H1 (cell line): ENCODE data around the gene NRIP3. TPM values are rescaled to one million over a fixed set of nuclear protein-coding genes. Genes with fewer than 3 reads are reported as not detected.

ENCODE experiments used
- CTCF ChIA-PET: fragments of 300-600 bp; sonication (Branson Sonifier 250); formaldehyde crosslinking; loops from one replicate; lab custom pipeline; 2021; ENCODE audit not compliant: partially characterized antibody; lab: Charles Lee
- POLR2A ChIA-PET: fragments of 300-600 bp; sonication (Branson Sonifier 250); formaldehyde crosslinking; loops from one replicate; lab custom pipeline; 2021; ENCODE audit warnings: inconsistent platforms; ENCODE audit not compliant: partially characterized antibody; lab: Charles Lee
- DNase-seq, 2 experiments: peaks; one replicate each; pipeline versions ENCODE4 v3.0.0 to v3.0.0-alpha.2; 2010 to 2022; ENCODE audit warnings: low spot score in 2 of 2, low read depth in 1 of 2, mixed read lengths in 1 of 2
- FAIRE-seq: peaks from 2 replicates; lab custom pipeline; 2011; peaks lifted over from hg19 to GRCh38; lab: Jason Lieb, UNC
- H2AFZ ChIP-seq: 2 replicates; pipeline ENCODE4 v1.8.1; 2012; ENCODE audit warnings: low read length, inconsistent platforms
- H2AK5ac ChIP-seq: 2 replicates; pipeline ENCODE4 v1.6.1; 2013; ENCODE audit warnings: low read depth, low read length
- H2BK120ac ChIP-seq: replicated peaks from 2 replicates; pipeline ENCODE3; 2013; ENCODE audit warnings: low read depth, low read length, inconsistent platforms
- H2BK12ac ChIP-seq: 2 replicates; pipeline ENCODE4 v1.6.1; 2013; ENCODE audit warnings: low read depth, low read length
- H2BK15ac ChIP-seq: 2 replicates; pipeline ENCODE4 v1.6.1; 2013; ENCODE audit warnings: low read length
- H2BK20ac ChIP-seq: 2 replicates; pipeline ENCODE4 v1.6.1; 2013; ENCODE audit warnings: low read length
- H2BK5ac ChIP-seq: 2 replicates; pipeline ENCODE4 v1.6.1; 2013; ENCODE audit warnings: low read depth, low read length
- H3K14ac ChIP-seq: 2 replicates; pipeline ENCODE4 v1.6.1; 2013; ENCODE audit warnings: inconsistent platforms; ENCODE audit not compliant: insufficient read length
- H3K18ac ChIP-seq: 2 replicates; pipeline ENCODE4 v1.6.1; 2013; ENCODE audit warnings: low read length; ENCODE audit errors: extremely low read depth
- H3K23ac ChIP-seq: 2 replicates; pipeline ENCODE4 v1.6.1; 2013; ENCODE audit warnings: inconsistent platforms; ENCODE audit not compliant: insufficient read length
- H3K23me2 ChIP-seq: 2 replicates; pipeline ENCODE4 v1.6.1; 2013; ENCODE audit warnings: low read depth, low read length
- H3K27ac ChIP-seq: 2 replicates; pipeline ENCODE4 v1.6.1; 2011; ENCODE audit warnings: low read depth, low read length, inconsistent platforms
- H3K27me3 ChIP-seq, 4 experiments: replicated peaks in 1 of 4; 1 replicate in 1 of 4; 2 replicates in 3 of 4; pipeline versions ENCODE4 v1.6.1 to v1.8.1; 2011 to 2013; ENCODE audit warnings: low read length in 3 of 4, mild to moderate bottlenecking in 3 of 4, inconsistent platforms in 2 of 4, mixed read lengths in 2 of 4, moderate library complexity in 1 of 4; ENCODE audit not compliant: control insufficient read depth in 3 of 4, insufficient read depth in 3 of 4; ENCODE audit errors: extremely low read depth in 1 of 4
- H3K36me3 ChIP-seq, 4 experiments: 2 replicates each; pipeline versions ENCODE4 v1.6.1 to v1.8.1; 2011 to 2013; ENCODE audit warnings: mild to moderate bottlenecking in 4 of 4, low read length in 3 of 4, moderate library complexity in 2 of 4, control low read depth in 1 of 4, inconsistent platforms in 1 of 4; ENCODE audit not compliant: insufficient read depth in 4 of 4, control insufficient read depth in 2 of 4
- H3K4ac ChIP-seq: replicated peaks from 2 replicates; pipeline ENCODE3; 2013; ENCODE audit warnings: low read length, low read depth, mixed read lengths, inconsistent platforms; ENCODE audit not compliant: insufficient read length
- H3K4me1 ChIP-seq, 4 experiments: replicated peaks in 1 of 4; 1 replicate in 1 of 4; 2 replicates in 3 of 4; pipeline versions ENCODE4 v1.6.1 to v1.8.1; 2011 to 2013; ENCODE audit warnings: low read length in 3 of 4, inconsistent platforms in 2 of 4, mixed read lengths in 1 of 4; ENCODE audit not compliant: insufficient read depth in 4 of 4, control insufficient read depth in 3 of 4
- H3K4me2 ChIP-seq, 2 experiments: 2 replicates each; pipeline versions ENCODE4 v1.6.1 to v1.8.1; 2011 to 2013; ENCODE audit warnings: low read depth in 2 of 2, low read length in 2 of 2, control low read depth in 1 of 2, inconsistent platforms in 1 of 2, mild to moderate bottlenecking in 1 of 2; ENCODE audit not compliant: insufficient read depth in 1 of 2
- H3K4me3 ChIP-seq, 4 experiments: fragments of 200-600, 300-600 bp in 1 of 4; sonication (generic), shearing (Covaris generic), sonication (Bioruptor Twin) in 1 of 4; 2 replicates each; pipeline versions ENCODE4 v1.5.1 to v1.8.1; 2011 to 2016; ENCODE audit warnings: low read length in 4 of 4, low read depth in 3 of 4, control low read depth in 2 of 4, inconsistent platforms in 2 of 4, mild to moderate bottlenecking in 2 of 4, mixed read lengths in 1 of 4, moderate library complexity in 1 of 4; ENCODE audit not compliant: insufficient read depth in 2 of 4; ENCODE audit errors: extremely low read depth in 1 of 4
- H3K56ac ChIP-seq: replicated peaks from 2 replicates; pipeline ENCODE3; 2013; ENCODE audit warnings: low read depth, mild to moderate bottlenecking, mixed read lengths, low read length, inconsistent platforms; ENCODE audit not compliant: insufficient read length
- H3K79me1 ChIP-seq: 2 replicates; pipeline ENCODE4 v1.6.1; 2013; ENCODE audit warnings: low read depth, low read length, control low read depth
- H3K79me2 ChIP-seq, 2 experiments: 2 replicates each; pipeline versions ENCODE4 v1.6.1 to v1.8.1; 2012 to 2013; ENCODE audit warnings: low read length in 2 of 2, mild to moderate bottlenecking in 2 of 2, inconsistent platforms in 1 of 2; ENCODE audit not compliant: insufficient read depth in 2 of 2, control insufficient read depth in 1 of 2
- H3K9ac ChIP-seq, 4 experiments: replicated peaks in 1 of 4; 1 replicate in 1 of 4; 2 replicates in 3 of 4; pipeline versions ENCODE4 v1.6.1 to v1.8.1; 2011 to 2013; ENCODE audit warnings: low read depth in 3 of 4, low read length in 3 of 4, control low read depth in 2 of 4, mild to moderate bottlenecking in 2 of 4, moderate library complexity in 2 of 4, inconsistent platforms in 1 of 4; ENCODE audit errors: extremely low read depth in 1 of 4
- H3K9me3 ChIP-seq, 2 experiments: 2 replicates each; pipeline versions ENCODE4 v1.6.1 to v1.8.1; 2012 to 2013; ENCODE audit warnings: mild to moderate bottlenecking in 2 of 2, moderate library complexity in 2 of 2, control low read depth in 1 of 2, inconsistent platforms in 1 of 2, low read depth in 1 of 2, low read length in 1 of 2, mixed read lengths in 1 of 2; ENCODE audit not compliant: insufficient read depth in 2 of 2
- H4K20me1 ChIP-seq, 2 experiments: replicated peaks in 1 of 2; 2 replicates each; pipeline versions ENCODE3 to v1.8.1; 2011 to 2013; ENCODE audit warnings: inconsistent platforms in 2 of 2, low read length in 2 of 2, mild to moderate bottlenecking in 1 of 2; ENCODE audit not compliant: insufficient read depth in 2 of 2, control insufficient read depth in 1 of 2
- H4K5ac ChIP-seq: 2 replicates; pipeline ENCODE4 v1.6.1; 2013; ENCODE audit warnings: low read length, low read depth, mixed read lengths, inconsistent platforms; ENCODE audit not compliant: insufficient read length
- H4K8ac ChIP-seq: 2 replicates; pipeline ENCODE4 v1.8.0; 2013; ENCODE audit warnings: mild to moderate bottlenecking, moderate library complexity, low read length, inconsistent platforms; ENCODE audit not compliant: insufficient read depth; ENCODE audit errors: extremely low read depth
- H4K91ac ChIP-seq: replicated peaks from 2 replicates; pipeline ENCODE3; 2013; ENCODE audit warnings: low read length, mixed read lengths, inconsistent platforms; ENCODE audit not compliant: insufficient read length
- CHD2 ChIP-seq: IDR thresholded peaks from 2 replicates; pipeline ENCODE4 v1.6.1; 2012; ENCODE audit warnings: low read length, improper control_type of control experiment
- CREB1 ChIP-seq: IDR thresholded peaks from 2 replicates; pipeline ENCODE4 v1.6.1; 2012; ENCODE audit warnings: inconsistent platforms
- EP300 ChIP-seq, 2 experiments: IDR thresholded peaks; 1 replicate in 1 of 2; 2 replicates in 1 of 2; pipeline ENCODE4 v1.6.1; 2011 to 2012; ENCODE audit warnings: low read depth in 2 of 2, low read length in 2 of 2, mild to moderate bottlenecking in 2 of 2, borderline replicate concordance in 1 of 2, inconsistent platforms in 1 of 2, moderate library complexity in 1 of 2
- EZH2 ChIP-seq: fragments of 200-600 bp; sonication (generic); IDR thresholded peaks from 2 replicates; pipeline ENCODE4 v1.7.1; 2012; ENCODE audit warnings: low read depth, mild to moderate bottlenecking, moderate library complexity, low read length, inconsistent platforms; ENCODE audit not compliant: severe bottlenecking
- KDM4A ChIP-seq: IDR thresholded peaks from one replicate; pipeline ENCODE4 v1.7.1; 2012; ENCODE audit warnings: low read depth, mild to moderate bottlenecking, moderate library complexity, low read length, inconsistent platforms; ENCODE audit not compliant: severe bottlenecking
- MAFK ChIP-seq: IDR thresholded peaks from 2 replicates; pipeline ENCODE4 v1.6.1; 2012; ENCODE audit warnings: low read depth, mild to moderate bottlenecking, improper control_type of control experiment, low read length
- PHF8 ChIP-seq: fragments of 200-600 bp; sonication (generic); conservative IDR thresholded peaks from 2 replicates; pipeline ENCODE4 v1.7.1; 2012; ENCODE audit warnings: low read depth, mild to moderate bottlenecking, inconsistent platforms, low read length, moderate library complexity
- RXRA ChIP-seq: IDR thresholded peaks from 2 replicates; pipeline ENCODE4 v1.6.1; 2011; ENCODE audit warnings: low read depth, mild to moderate bottlenecking, low read length, moderate library complexity; ENCODE audit not compliant: insufficient read depth
- TBP ChIP-seq: IDR thresholded peaks from 2 replicates; pipeline ENCODE4 v1.6.1; 2011; ENCODE audit warnings: low read depth, low read length, improper control_type of control experiment
- WGBS, 2 experiments: shearing (Covaris generic) in 1 of 2; methylation state at CpG; one replicate each; pipeline versions ENCODE4 v1.1.6 to v1.1.7; 2013 to 2015; ENCODE audit warnings: low lambda C conversion rate in 2 of 2, mixed read lengths in 2 of 2, inconsistent platforms in 1 of 2, low coverage in 1 of 2, missing lambda C conversion rate in 1 of 2; ENCODE audit not compliant: insufficient replicate concordance in 2 of 2, insufficient coverage in 1 of 2, insufficient read length in 1 of 2; ENCODE audit errors: extremely low coverage in 1 of 2, missing lambda C conversion rate in 1 of 2; 5-methylcytosine and 5-hydroxymethylcytosine counted together
- polyA plus RNA-seq, 7 experiments: library from polyadenylated mRNA; depleted of rRNA in 3 of 7; stranded (reverse) in 5 of 7; unstranded in 2 of 7; fragments of >200 nt in 5 of 7; fragments of 200-250 nt in 2 of 7; gene quantifications; 1 replicate in 5 of 7; 2 replicates in 1 of 7; 4 replicates in 1 of 7; pipeline versions ENCODE4 v1.2.1 to v1.2.3, GENCODE V29; 2011 to 2013; ENCODE audit warnings: missing spikeins in 2 of 7, mixed read lengths in 2 of 7
- total RNA-seq: library from RNA; stranded (reverse); fragmentation: NEBNext Ultra II Directional; extraction: Animal tissue kit (Norgen Biotek cat#: 25700); gene quantifications from 2 replicates; pipeline ENCODE4 v1.2.1, GENCODE V29; 2021
- TF ChIP-seq, protein P1 (sequence below): IDR thresholded peaks from 2 replicates; pipeline ENCODE4 v1.6.1; 2011; ENCODE audit warnings: low read depth, mild to moderate bottlenecking, low read length; ENCODE audit not compliant: insufficient read depth
- TF ChIP-seq, protein P2 (sequence below), 3 experiments: IDR thresholded peaks; 1 replicate in 2 of 3; 2 replicates in 1 of 3; pipeline versions ENCODE4 v1.5.1 to v1.6.1; 2011; ENCODE audit warnings: low read length in 3 of 3, mild to moderate bottlenecking in 3 of 3, inconsistent platforms in 2 of 3, low read depth in 1 of 3, moderate library complexity in 1 of 3; ENCODE audit not compliant: insufficient read depth in 1 of 3; ENCODE audit errors: control extremely low read depth in 1 of 3

Gene NRIP3
- total and polyA plus RNA-seq, 2 of the 8 experiments (the other 6 are each of a cell fraction or from before 2014, with no cell fraction given) = 3.9 to 7.1 TPM

DNA sequence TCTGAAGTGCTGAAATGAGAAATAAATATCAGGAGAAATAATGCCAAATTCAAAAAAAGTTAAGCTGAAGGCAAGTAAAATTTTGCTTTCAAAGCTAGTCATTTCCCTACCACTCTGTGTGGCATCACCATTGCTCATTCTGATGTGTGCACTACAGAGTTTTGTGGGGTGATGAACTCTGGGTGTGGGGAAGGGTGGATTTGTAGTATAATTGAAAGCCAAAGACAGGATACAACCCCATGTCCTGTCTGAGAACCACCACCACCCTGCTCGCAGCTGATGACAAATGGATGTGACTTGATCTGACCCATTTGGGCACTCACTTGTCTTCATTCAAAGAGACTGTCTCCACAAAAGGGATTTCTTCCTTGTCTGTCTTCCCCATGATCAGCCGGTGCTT lies 20.2 kb downstream of the NRIP3 start:
- Histone ChIP-seq H3K14ac (no peak overlapping the region), H2AFZ (no peak overlapping the region), H3K36me3 (no peaks in the 10 kb centered on the region), H4K8ac (no peak overlapping the region), H3K4me3 (no peak overlapping the region), H4K20me1 (no peaks in the 10 kb centered on the region), H2BK12ac (no peak overlapping the region), H3K9me3 (no peaks in the 10 kb centered on the region; a peak in 1 of 4 replicates), H4K91ac (no peak overlapping the region), H3K23me2 (no peaks in the 10 kb centered on the region), H4K5ac (no peak overlapping the region), H3K56ac (no peak overlapping the region), H3K18ac (no peak overlapping the region), H3K23ac (no peak overlapping the region), H3K79me2 (no peaks in the 10 kb centered on the region), H3K4me2 (no peak overlapping the region), H2BK5ac (no peak overlapping the region), H3K27ac (no peak overlapping the region), H2AK5ac (no peak overlapping the region), H2BK20ac (no peak overlapping the region), H3K4ac (no peak overlapping the region), H2BK120ac (no peak overlapping the region), H3K79me1 (no peaks in the 10 kb centered on the region), H2BK15ac (no peak overlapping the region), H3K4me1 (no peaks in the 10 kb centered on the region), H3K9ac (no peak overlapping the region), H3K27me3 (no peaks in the 10 kb centered on the region)
- CTCF ChIA-PET = interaction anchor here (0.5 to 1.9 kb wide), 4 partner anchors 8 to 157 kb away, joined by 3 to 4 read pairs (median 4); no protein-coding TSS in a partner anchor
- POLR2A ChIA-PET = no interaction called here
- FAIRE-seq (no peak), DNase-seq (no peak)
- 94% methylated on average over 2 of the region's 2 CpGs; no CpG with 5 or more reads in 1 of the 2 experiments for WGBS, 2 experiments
- TF ChIP-seq CREB1 (no peak), MAFK (no peak), KDM4A (no peak), CHD2 (no peak), TBP (no peak), EZH2 (no peak), RXRA (no peak), PHF8 (no peak), EP300 (IDR thresholded peaks at IDR 0.05; ENCODE audit: borderline replicate concordance in 1 of 2, low read depth in 2 of 2, low read length in 2 of 2) (no peak)
- TF ChIP-seq, protein P1, sequence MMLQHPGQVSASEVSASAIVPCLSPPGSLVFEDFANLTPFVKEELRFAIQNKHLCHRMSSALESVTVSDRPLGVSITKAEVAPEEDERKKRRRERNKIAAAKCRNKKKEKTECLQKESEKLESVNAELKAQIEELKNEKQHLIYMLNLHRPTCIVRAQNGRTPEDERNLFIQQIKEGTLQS = no peak
- TF ChIP-seq, protein P2, sequence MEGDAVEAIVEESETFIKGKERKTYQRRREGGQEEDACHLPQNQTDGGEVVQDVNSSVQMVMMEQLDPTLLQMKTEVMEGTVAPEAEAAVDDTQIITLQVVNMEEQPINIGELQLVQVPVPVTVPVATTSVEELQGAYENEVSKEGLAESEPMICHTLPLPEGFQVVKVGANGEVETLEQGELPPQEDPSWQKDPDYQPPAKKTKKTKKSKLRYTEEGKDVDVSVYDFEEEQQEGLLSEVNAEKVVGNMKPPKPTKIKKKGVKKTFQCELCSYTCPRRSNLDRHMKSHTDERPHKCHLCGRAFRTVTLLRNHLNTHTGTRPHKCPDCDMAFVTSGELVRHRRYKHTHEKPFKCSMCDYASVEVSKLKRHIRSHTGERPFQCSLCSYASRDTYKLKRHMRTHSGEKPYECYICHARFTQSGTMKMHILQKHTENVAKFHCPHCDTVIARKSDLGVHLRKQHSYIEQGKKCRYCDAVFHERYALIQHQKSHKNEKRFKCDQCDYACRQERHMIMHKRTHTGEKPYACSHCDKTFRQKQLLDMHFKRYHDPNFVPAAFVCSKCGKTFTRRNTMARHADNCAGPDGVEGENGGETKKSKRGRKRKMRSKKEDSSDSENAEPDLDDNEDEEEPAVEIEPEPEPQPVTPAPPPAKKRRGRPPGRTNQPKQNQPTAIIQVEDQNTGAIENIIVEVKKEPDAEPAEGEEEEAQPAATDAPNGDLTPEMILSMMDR (IDR thresholded peaks at IDR 0.05; ENCODE audit: control extremely low read depth in 1 of 3, insufficient read depth in 1 of 3, low read depth in 1 of 3, low read length in 3 of 3) = no peak
